Panc1 (cell line): ENCODE measurements around the gene MS4A13. TPM values are rescaled to one million over a fixed set of nuclear protein-coding genes. Genes with fewer than 3 reads are reported as not detected.

ENCODE experiments used
- ATAC-seq: fragments of 200-7000 bp; cut with Tn5 transposase; 2 replicates; pipeline ENCODE4 v1.9.1; 2020; ENCODE audit warnings: mild to moderate bottlenecking, moderate library complexity
- BruUV-seq: library from RNA; stranded (reverse); fragments of 400-500 nt; replicated peaks from 2 replicates; lab custom pipeline; 2021; lab: Mats Ljungman, UMichigan
- CTCF ChIA-PET: fragments of 300-600 bp; sonication (Branson Sonifier 250); formaldehyde crosslinking; loops from one replicate; lab custom pipeline; 2022; ENCODE audit warnings: antibody characterized with exemption; lab: Charles Lee
- POLR2A ChIA-PET: fragments of 300-600 bp; sonication (Branson Sonifier 250); formaldehyde crosslinking; loops from one replicate; lab custom pipeline; 2022; ENCODE audit warnings: antibody characterized with exemption; lab: Charles Lee
- DNase-seq: peaks from one replicate; pipeline ENCODE4 v3.0.0-alpha.2; 2010; ENCODE audit warnings: low read depth, low spot score
- H3K27ac ChIP-seq: 2 replicates; pipeline ENCODE4 v1.5.1; 2011; ENCODE audit warnings: mild to moderate bottlenecking, low read length, inconsistent platforms
- H3K27me3 ChIP-seq: fragments of 200-500 bp; sonication (Bioruptor generic); 2 replicates; pipeline ENCODE4 v1.6.0; 2014; ENCODE audit warnings: low read length, inconsistent platforms; ENCODE audit not compliant: control insufficient read depth, insufficient read depth
- H3K36me3 ChIP-seq: fragments of 200-500 bp; sonication (Bioruptor generic); 2 replicates; pipeline ENCODE4 v1.5.1; 2014; ENCODE audit warnings: inconsistent platforms, mild to moderate bottlenecking, low read length, moderate library complexity; ENCODE audit not compliant: control insufficient read depth, insufficient read depth
- H3K4me1 ChIP-seq: 2 replicates; pipeline ENCODE4 v1.5.1; 2011; ENCODE audit warnings: inconsistent platforms, mild to moderate bottlenecking, low read length, moderate library complexity; ENCODE audit not compliant: control insufficient read depth, insufficient read depth
- H3K4me3 ChIP-seq, 2 experiments: 2 replicates each; pipeline ENCODE4 v1.5.1; 2011 to 2012; ENCODE audit warnings: low read depth in 2 of 2, low read length in 2 of 2, mild to moderate bottlenecking in 2 of 2, inconsistent platforms in 1 of 2, moderate library complexity in 1 of 2
- H3K9me3 ChIP-seq: fragments of 200-500 bp; sonication (Bioruptor generic); 2 replicates; pipeline ENCODE4 v1.5.1; 2014; ENCODE audit warnings: low read depth, mild to moderate bottlenecking, inconsistent platforms, low read length, moderate library complexity; ENCODE audit not compliant: control insufficient read depth, insufficient read depth
- POLR2AphosphoS5 ChIP-seq: IDR thresholded peaks from 2 replicates; pipeline ENCODE4 v1.6.1; 2012; ENCODE audit warnings: mild to moderate bottlenecking, low read depth, low read length, moderate library complexity
- SIN3A ChIP-seq: IDR thresholded peaks from 2 replicates; pipeline ENCODE4 v1.6.1; 2012; ENCODE audit warnings: low read depth, mild to moderate bottlenecking, low read length, moderate library complexity, borderline replicate concordance; ENCODE audit not compliant: insufficient read depth
- TCF7L2 ChIP-seq: IDR thresholded peaks from 2 replicates; pipeline ENCODE4 v1.6.1; 2011; ENCODE audit warnings: mild to moderate bottlenecking, low read depth, low read length, inconsistent platforms
- in situ Hi-C: cut with HindIII; loops from 2 replicates; pipeline ENCODE4 v1.10.0; 2016; ENCODE audit warnings: low sequenced_read_pairs, low pct_unique_long_range_greater_than_20kb
- intact Hi-C: fragments of 100-400 bp; cut with micrococcal nuclease; formaldehyde crosslinking; loops from one replicate; pipeline ENCODE4 v1.10.0; 2022; ENCODE audit not compliant: unreplicated experiment
- total RNA-seq: library from RNA; stranded (reverse); gene quantifications from one replicate; pipeline ENCODE4 v1.2.1, GENCODE V29; 2021; ENCODE audit not compliant: unreplicated experiment
- TF ChIP-seq, protein P1 (sequence below), 2 experiments: IDR thresholded peaks; 2 replicates each; pipeline ENCODE4 v1.6.1; 2011 to 2012; ENCODE audit warnings: low read depth in 2 of 2, control low read depth in 1 of 2, low read length in 1 of 2, mild to moderate bottlenecking in 1 of 2, moderate library complexity in 1 of 2; ENCODE audit not compliant: insufficient read depth in 1 of 2
- TF ChIP-seq, protein P2 (sequence below): fragments of 450-650 bp; IDR thresholded peaks from 2 replicates; pipeline ENCODE4 v1.5.1; 2017; ENCODE audit warnings: mild to moderate bottlenecking

Gene MS4A13
- total RNA-seq, 1 experiment from 2014 or later: not detected

DNA sequence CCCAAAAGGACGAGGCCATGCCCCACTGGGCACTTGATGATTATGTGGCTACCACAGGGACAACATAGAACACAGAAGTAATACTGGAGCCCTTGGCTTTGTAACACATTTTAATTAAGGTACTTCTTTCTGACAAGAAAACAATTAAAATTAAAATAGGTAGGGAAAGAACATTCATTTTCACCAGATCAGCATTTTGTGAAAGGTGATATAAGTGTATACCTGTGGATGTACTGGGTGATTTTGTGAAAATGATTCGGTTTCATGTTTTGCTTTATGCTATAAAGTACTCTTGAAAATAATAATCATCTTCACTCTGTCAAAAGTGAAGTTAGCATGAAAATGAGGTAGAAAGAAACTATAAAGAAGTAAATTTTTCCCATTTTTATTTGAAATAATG lies 21.7 kb upstream of the MS4A13 start:
- Histone ChIP-seq H3K27ac (no peak overlapping the region), H3K36me3 (no peaks in the 10 kb centered on the region), H3K4me1 (no peaks in the 10 kb centered on the region), H3K4me3 (no peak overlapping the region), H3K27me3 (peaks cover 2% of the 10 kb centered on the region; the same call in 1 of the 2 replicates), H3K9me3 (no peaks in the 10 kb centered on the region)
- ChIA-PET POLR2A (no interaction called here), CTCF (interaction anchor here (0.6 kb wide), 1 partner anchor 216 kb away, joined by 3 read pairs; no protein-coding TSS in a partner anchor)
- intact Hi-C loops (no loop called here), in situ Hi-C loops (no loop called here)
- TF ChIP-seq, protein P1, sequence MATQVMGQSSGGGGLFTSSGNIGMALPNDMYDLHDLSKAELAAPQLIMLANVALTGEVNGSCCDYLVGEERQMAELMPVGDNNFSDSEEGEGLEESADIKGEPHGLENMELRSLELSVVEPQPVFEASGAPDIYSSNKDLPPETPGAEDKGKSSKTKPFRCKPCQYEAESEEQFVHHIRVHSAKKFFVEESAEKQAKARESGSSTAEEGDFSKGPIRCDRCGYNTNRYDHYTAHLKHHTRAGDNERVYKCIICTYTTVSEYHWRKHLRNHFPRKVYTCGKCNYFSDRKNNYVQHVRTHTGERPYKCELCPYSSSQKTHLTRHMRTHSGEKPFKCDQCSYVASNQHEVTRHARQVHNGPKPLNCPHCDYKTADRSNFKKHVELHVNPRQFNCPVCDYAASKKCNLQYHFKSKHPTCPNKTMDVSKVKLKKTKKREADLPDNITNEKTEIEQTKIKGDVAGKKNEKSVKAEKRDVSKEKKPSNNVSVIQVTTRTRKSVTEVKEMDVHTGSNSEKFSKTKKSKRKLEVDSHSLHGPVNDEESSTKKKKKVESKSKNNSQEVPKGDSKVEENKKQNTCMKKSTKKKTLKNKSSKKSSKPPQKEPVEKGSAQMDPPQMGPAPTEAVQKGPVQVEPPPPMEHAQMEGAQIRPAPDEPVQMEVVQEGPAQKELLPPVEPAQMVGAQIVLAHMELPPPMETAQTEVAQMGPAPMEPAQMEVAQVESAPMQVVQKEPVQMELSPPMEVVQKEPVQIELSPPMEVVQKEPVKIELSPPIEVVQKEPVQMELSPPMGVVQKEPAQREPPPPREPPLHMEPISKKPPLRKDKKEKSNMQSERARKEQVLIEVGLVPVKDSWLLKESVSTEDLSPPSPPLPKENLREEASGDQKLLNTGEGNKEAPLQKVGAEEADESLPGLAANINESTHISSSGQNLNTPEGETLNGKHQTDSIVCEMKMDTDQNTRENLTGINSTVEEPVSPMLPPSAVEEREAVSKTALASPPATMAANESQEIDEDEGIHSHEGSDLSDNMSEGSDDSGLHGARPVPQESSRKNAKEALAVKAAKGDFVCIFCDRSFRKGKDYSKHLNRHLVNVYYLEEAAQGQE (IDR thresholded peaks at IDR 0.05; ENCODE audit: insufficient read depth in 1 of 2, low read depth in 2 of 2, low read length in 1 of 2): no peak
- TF ChIP-seq SIN3A: no peak
- TF ChIP-seq, protein P2, sequence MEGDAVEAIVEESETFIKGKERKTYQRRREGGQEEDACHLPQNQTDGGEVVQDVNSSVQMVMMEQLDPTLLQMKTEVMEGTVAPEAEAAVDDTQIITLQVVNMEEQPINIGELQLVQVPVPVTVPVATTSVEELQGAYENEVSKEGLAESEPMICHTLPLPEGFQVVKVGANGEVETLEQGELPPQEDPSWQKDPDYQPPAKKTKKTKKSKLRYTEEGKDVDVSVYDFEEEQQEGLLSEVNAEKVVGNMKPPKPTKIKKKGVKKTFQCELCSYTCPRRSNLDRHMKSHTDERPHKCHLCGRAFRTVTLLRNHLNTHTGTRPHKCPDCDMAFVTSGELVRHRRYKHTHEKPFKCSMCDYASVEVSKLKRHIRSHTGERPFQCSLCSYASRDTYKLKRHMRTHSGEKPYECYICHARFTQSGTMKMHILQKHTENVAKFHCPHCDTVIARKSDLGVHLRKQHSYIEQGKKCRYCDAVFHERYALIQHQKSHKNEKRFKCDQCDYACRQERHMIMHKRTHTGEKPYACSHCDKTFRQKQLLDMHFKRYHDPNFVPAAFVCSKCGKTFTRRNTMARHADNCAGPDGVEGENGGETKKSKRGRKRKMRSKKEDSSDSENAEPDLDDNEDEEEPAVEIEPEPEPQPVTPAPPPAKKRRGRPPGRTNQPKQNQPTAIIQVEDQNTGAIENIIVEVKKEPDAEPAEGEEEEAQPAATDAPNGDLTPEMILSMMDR: no peak
- TF ChIP-seq POLR2AphosphoS5: no peak
- TF ChIP-seq TCF7L2: no peak
- DNase-seq (no peak), ATAC-seq (no peak)
- BruUV-seq: no TSS peak

DNA sequence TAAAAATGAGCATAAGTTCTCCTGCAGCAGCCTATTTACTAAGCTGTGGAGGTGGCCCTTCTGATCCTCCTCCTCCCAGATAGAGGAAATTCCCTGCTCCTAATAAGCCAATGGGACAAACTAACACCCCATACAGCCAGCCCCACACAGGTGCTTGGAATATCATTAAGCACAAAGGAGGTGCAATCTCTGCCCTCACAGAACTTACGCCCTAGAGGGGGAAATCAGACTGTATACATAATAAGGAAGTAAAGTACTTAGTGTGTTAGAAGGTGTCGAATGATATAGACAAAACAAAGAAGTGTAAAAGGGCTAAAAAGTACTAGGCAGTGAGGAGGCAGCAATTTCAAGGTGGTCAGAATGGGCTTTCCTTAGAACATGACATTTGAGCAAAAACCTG lies 16.8 kb upstream of the MS4A13 start:
- Histone ChIP-seq H3K4me1 (no peaks in the 10 kb centered on the region), H3K4me3 (no peak overlapping the region), H3K27me3 (peaks cover 2% of the 10 kb centered on the region; the same call in 1 of the 2 replicates), H3K36me3 (no peaks in the 10 kb centered on the region), H3K27ac (no peak overlapping the region), H3K9me3 (no peaks in the 10 kb centered on the region)
- TF ChIP-seq, protein P1 (IDR thresholded peaks at IDR 0.05; ENCODE audit: insufficient read depth in 1 of 2, low read depth in 2 of 2, low read length in 1 of 2): no peak
- no peak for TF ChIP-seq TCF7L2
- TF ChIP-seq, protein P2: no peak
- no peak for TF ChIP-seq SIN3A
- TF ChIP-seq POLR2AphosphoS5: no peak
- in situ Hi-C loops: no loop called here
- DNase-seq (no peak), ATAC-seq (no peak)
- intact Hi-C loops: no loop called here
- ChIA-PET POLR2A (no interaction called here), CTCF (no interaction called here)
- BruUV-seq: no TSS peak
